Adrenal gland (tissue), 19 donors: ENCODE data around the gene TGFB1I1. TPM values are rescaled to one million over a fixed set of nuclear protein-coding genes. Genes with fewer than 3 reads are reported as not detected.
A peak's percentile ranks its signal among the peaks of the same experiment; 100 is the strongest.

Source experiments
- DNase-seq, 7 donors: peaks; one replicate each; pipeline ENCODE4 v3.0.0-alpha.2; 2019 to 2020
- H3K27ac ChIP-seq, 5 donors: fragments of 200-600 bp; sonication (generic) in 4 of 5; 1 replicate in 3 of 5; 2 replicates in 2 of 5; pipeline versions ENCODE4 v1.5.1 to v1.8.0; 2016 to 2020; ENCODE audit warnings: mild to moderate bottlenecking in 1 of 5
- H3K27me3 ChIP-seq: fragments of 200-600 bp; 2 replicates; pipeline ENCODE4 v1.8.0; 2021
- H3K36me3 ChIP-seq, 2 donors: fragments of 200-600 bp; replicated peaks in 1 of 2; 1 replicate in 1 of 2; 2 replicates in 1 of 2; pipeline versions ENCODE4 v1.5.1 to v1.8.0; 2018 to 2022
- H3K4me1 ChIP-seq, 2 donors: fragments of 200-600 bp; replicated peaks in 1 of 2; 1 replicate in 1 of 2; 2 replicates in 1 of 2; pipeline versions ENCODE4 v1.5.1 to v1.8.0; 2018 to 2021
- H3K4me3 ChIP-seq, 4 donors: fragments of 200-600 bp; sonication (generic) in 3 of 4; one replicate each; pipeline ENCODE4 v1.5.1; 2016 to 2018
- H3K9me3 ChIP-seq, 3 donors: fragments of 200-600 bp; sonication (generic) in 1 of 3; replicated peaks in 1 of 3; 1 replicate in 2 of 3; 2 replicates in 1 of 3; pipeline versions ENCODE4 v1.5.1 to v1.8.0; 2016 to 2021
- POLR2A ChIP-seq, 2 donors: fragments of 450-650 bp; IDR thresholded peaks; one replicate each; pipeline ENCODE4 v1.6.1; 2017; ENCODE audit warnings: antibody characterized with exemption in 2 of 2, mild to moderate bottlenecking in 2 of 2, moderate library complexity in 1 of 2
- WGBS, 4 donors: extraction: QIAGEN DNeasy Blood & Tissue Kit in 2 of 4; methylation state at CpG; one replicate each; pipeline versions ENCODE4 v1.1.5 to v1.1.7; 2013 to 2017; 5-methylcytosine and 5-hydroxymethylcytosine counted together
- intact Hi-C, 2 donors: fragments of 100-400 bp; cut with DNase I; formaldehyde crosslinking; loops; one replicate each; pipeline versions ENCODE4 v1.14.1 to v1.15.0; 2022 to 2023
- long read RNA-seq, 10 donors: library from polyadenylated mRNA in 3 of 10; unstranded in 2 of 10; stranded (forward) in 1 of 10; transcript quantifications; one replicate each; pipeline ENCODE4 v2.0.0 and lab custom pipeline, GENCODE V29; 2021 to 2026
- polyA plus RNA-seq, 3 donors: library from polyadenylated mRNA; stranded (reverse); fragments of 200-250 nt in 2 of 3; fragments of 350-450 nt in 1 of 3; fragmentation: Illumina TruSeq in 1 of 3; extraction: RNeasy Lipid Tissue Mini Kit (QIAGEN cat#74804) in 1 of 3; gene quantifications; one replicate each; pipeline ENCODE4 v1.2.3, GENCODE V29; 2013 to 2014
- total RNA-seq, 9 donors: library from RNA; depleted of rRNA in 4 of 9; stranded (reverse); fragments of >200 nt in 4 of 9; fragments of 120-200 nt in 1 of 9; fragmentation: NEBNext Ultra II Directional in 1 of 9; extraction: Animal tissue kit (Norgen Biotek cat#: 25700) in 1 of 9; gene quantifications; one replicate each; pipeline versions ENCODE4 v1.1.0 to v1.2.4, GENCODE V29; 2013 to 2023
- TF ChIP-seq, protein P1 (sequence below), 6 experiments: fragments of 450-650 bp in 4 of 6; fragments of 200-600 bp in 2 of 6; sonication (generic) in 1 of 6; IDR thresholded peaks; 1 replicate in 5 of 6; 2 replicates in 1 of 6; pipeline versions ENCODE4 v1.5.1 to v1.8.0; 2016 to 2021; ENCODE audit warnings: antibody characterized with exemption in 6 of 6, mild to moderate bottlenecking in 2 of 6, moderate library complexity in 1 of 6
- donor health status: healthy with polysubstance abuse.
- donor health status: Bipolar disorder and iron deficiency.
- donor health status: DM: yes; HTN: yes; CAD: no.
- donor health status: DM: no; HTN: no; CAD: no.
- donor health status: DM: no; HTN: no; CAD: no.
- donor health status: DM: yes; HTN: yes; CAD: no.

TGFB1I1 gene
- total RNA-seq (10 to 100 TPM in 8 of 9 donors, 1 to 10 TPM in 1; 4.5 to 62.7 (median 33.8) TPM), polyA plus RNA-seq (10 to 100 TPM; 11.3 to 32.7 (median 29.7) TPM)
- long read RNA-seq, donor 1, partial matches to known transcripts = 0 of 4 reads
- long read RNA-seq, donor 1, other reads (novel, unspliced or antisense) = 0 of 4 reads
- long read RNA-seq, donor 2, partial matches to known transcripts = 0 of 2 reads
- long read RNA-seq, donor 2, other reads (novel, unspliced or antisense) = 0 of 2 reads
- long read RNA-seq, donor 3, partial matches to known transcripts = 0 of 4 reads
- long read RNA-seq, donor 3, other reads (novel, unspliced or antisense) = 0 of 4 reads
- long read RNA-seq, donor 4, transcript TGFB1I1-203 (11 exons, 1,898 nt) = major isoform, 8 of 16 reads
- long read RNA-seq, donor 4, partial matches to known transcripts = 7 of 16 reads
- long read RNA-seq, donor 4, other reads (novel, unspliced or antisense) = 1 of 16 reads
- long read RNA-seq, donor 5, transcript TGFB1I1-203 (11 exons, 1,898 nt) = major isoform, 74 of 91 reads
- long read RNA-seq, donor 5, transcript TGFB1I1-214 (10 exons, 1,770 nt) = minor isoform, 6 of 91 reads
- long read RNA-seq, donor 5, partial matches to known transcripts = 2 of 91 reads
- long read RNA-seq, donor 5, other reads (novel, unspliced or antisense) = 9 of 91 reads
- long read RNA-seq, donor 6, transcript TGFB1I1-203 (11 exons, 1,898 nt) = major isoform, 26 of 37 reads
- long read RNA-seq, donor 6, partial matches to known transcripts = 6 of 37 reads
- long read RNA-seq, donor 6, other reads (novel, unspliced or antisense) = 1 of 37 reads
- long read RNA-seq, donor 7 = 0 reads
- long read RNA-seq, donor 8, partial matches to known transcripts = 0 of 7 reads
- long read RNA-seq, donor 8, other reads (novel, unspliced or antisense) = 0 of 7 reads
- long read RNA-seq, donor 9, partial matches to known transcripts = 0 of 4 reads
- long read RNA-seq, donor 9, other reads (novel, unspliced or antisense) = 0 of 4 reads
- long read RNA-seq, donor 10, partial matches to known transcripts = 0 of 1 reads
- long read RNA-seq, donor 10, other reads (novel, unspliced or antisense) = 0 of 1 reads

- Histone ChIP-seq H3K4me3 (peak within 1 kb of the TSS in 2 of 4 donors; percentile 46 to 77), H3K4me1 (peaks cover 0 to 10% of the 10 kb centered on the region in 2 donors), H3K27ac (peak within 1 kb of the TSS; percentile 50 to 95 (median 69)), H3K27me3 (no peaks in the 10 kb centered on the region), H3K9me3 (no peaks in the 10 kb centered on the region), H3K36me3 (peaks cover 0 to 17% of the 10 kb centered on the region in 2 donors)
- 0 to 2% (median 1%) methylated on average over 29 to 63 of the region's 63 CpGs for WGBS, 4 donors
- TF ChIP-seq, protein P1, sequence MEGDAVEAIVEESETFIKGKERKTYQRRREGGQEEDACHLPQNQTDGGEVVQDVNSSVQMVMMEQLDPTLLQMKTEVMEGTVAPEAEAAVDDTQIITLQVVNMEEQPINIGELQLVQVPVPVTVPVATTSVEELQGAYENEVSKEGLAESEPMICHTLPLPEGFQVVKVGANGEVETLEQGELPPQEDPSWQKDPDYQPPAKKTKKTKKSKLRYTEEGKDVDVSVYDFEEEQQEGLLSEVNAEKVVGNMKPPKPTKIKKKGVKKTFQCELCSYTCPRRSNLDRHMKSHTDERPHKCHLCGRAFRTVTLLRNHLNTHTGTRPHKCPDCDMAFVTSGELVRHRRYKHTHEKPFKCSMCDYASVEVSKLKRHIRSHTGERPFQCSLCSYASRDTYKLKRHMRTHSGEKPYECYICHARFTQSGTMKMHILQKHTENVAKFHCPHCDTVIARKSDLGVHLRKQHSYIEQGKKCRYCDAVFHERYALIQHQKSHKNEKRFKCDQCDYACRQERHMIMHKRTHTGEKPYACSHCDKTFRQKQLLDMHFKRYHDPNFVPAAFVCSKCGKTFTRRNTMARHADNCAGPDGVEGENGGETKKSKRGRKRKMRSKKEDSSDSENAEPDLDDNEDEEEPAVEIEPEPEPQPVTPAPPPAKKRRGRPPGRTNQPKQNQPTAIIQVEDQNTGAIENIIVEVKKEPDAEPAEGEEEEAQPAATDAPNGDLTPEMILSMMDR (IDR thresholded peaks at IDR 0.05) = no peak
- TF ChIP-seq POLR2A (IDR thresholded peaks at IDR 0.05) = no peak
- intact Hi-C loops = loop anchor here in 1 of 2 donors (10.0 kb wide), 1 partner anchor 233 kb away; no protein-coding TSS in a partner anchor
- peak in 4 of 7 donors; percentile 40 to 52 (median 48) for DNase-seq
Observed at GRCh38 chr16:31471875-31472708, at the start of gene TGFB1I1. TGFB1I1 (plus strand) TSS chr16:31472152; CDS start chr16:31472189, 37 bp downstream.

DNA sequence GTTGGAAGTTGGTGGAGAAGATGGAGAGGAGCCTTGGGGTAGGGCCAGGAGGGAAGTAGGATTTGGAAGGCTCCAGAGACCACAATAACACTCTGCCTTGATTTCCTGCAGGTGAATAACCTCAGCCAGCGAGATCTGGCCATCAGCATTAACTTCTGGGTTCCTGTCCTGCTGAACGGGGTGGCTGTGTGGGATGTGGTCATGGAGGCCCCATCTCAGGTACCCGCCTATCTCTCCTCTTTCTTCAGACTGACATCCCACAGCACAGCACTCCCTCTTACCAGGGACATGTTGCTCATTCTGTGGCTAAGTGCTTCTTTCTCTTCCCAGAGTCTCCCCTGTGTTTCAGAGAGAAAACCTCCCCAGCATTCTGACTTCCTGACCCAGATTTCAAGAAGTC is 48.7 kb upstream of the TGFB1I1 start:
- Histone ChIP-seq H3K36me3 (no peaks in the 10 kb centered on the region), H3K4me3 (no peak overlapping the region), H3K27ac (no peak overlapping the region), H3K27me3 (no peaks in the 10 kb centered on the region), H3K4me1 (peaks cover 0 to 5% of the 10 kb centered on the region in 2 donors), H3K9me3 (no peaks in the 10 kb centered on the region)
- WGBS, 4 donors = 65 to 86% (median 73%) methylated on average over 1 to 3 of the region's 3 CpGs
- TF ChIP-seq, protein P1 (IDR thresholded peaks at IDR 0.05) = no peak
- no peak for TF ChIP-seq POLR2A (IDR thresholded peaks at IDR 0.05)
- intact Hi-C loops = no loop called here
- no peak for DNase-seq

DNA sequence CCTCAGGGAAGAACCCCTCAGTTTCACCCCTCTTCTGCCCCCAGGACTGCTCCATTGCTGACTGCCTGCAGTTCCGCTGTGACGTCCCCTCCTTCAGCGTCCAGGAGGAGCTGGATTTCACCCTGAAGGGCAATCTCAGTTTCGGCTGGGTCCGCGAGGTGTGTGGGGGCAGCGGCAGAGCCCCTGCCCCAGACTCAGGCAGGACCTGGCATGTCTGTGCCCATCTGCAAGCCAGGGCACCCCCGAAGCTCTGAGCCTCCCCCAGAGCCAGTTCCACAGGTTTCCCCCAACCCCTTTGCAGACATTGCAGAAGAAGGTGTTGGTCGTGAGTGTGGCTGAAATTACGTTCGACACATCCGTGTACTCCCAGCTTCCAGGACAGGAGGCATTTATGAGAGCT is 48.2 kb upstream of the TGFB1I1 start:
- 69 to 86% (median 74%) methylated on average over 10 to 12 of the region's 12 CpGs for WGBS, 4 donors

More for the DNA sequence above, 48.2 kb upstream of the TGFB1I1 start:
- no peak for TF ChIP-seq POLR2A (IDR thresholded peaks at IDR 0.05)
- Histone ChIP-seq H3K4me3 (no peak overlapping the region), H3K4me1 (peaks cover 0 to 5% of the 10 kb centered on the region in 2 donors), H3K27ac (no peak overlapping the region), H3K36me3 (no peaks in the 10 kb centered on the region), H3K27me3 (no peaks in the 10 kb centered on the region), H3K9me3 (no peaks in the 10 kb centered on the region)
- DNase-seq = no peak
- intact Hi-C loops = no loop called here
